Duodenal mucosa (tissue), 2 donors: ENCODE results near the gene CFAP46.

Experiments used
- H3K27ac ChIP-seq: one replicate; pipeline ENCODE4 v1.7.0; 2013; ENCODE audit warnings: low read depth, low read length
- H3K27me3 ChIP-seq, 2 donors: one replicate each; pipeline ENCODE4 v1.7.0; 2013; ENCODE audit warnings: low read length in 2 of 2, control low read depth in 1 of 2; ENCODE audit not compliant: insufficient read depth in 2 of 2, control insufficient read depth in 1 of 2
- H3K36me3 ChIP-seq, 2 donors: one replicate each; pipeline ENCODE4 v1.7.0; 2013; ENCODE audit warnings: low read length in 2 of 2, control low read depth in 1 of 2; ENCODE audit not compliant: insufficient read depth in 2 of 2, control insufficient read depth in 1 of 2
- H3K4me1 ChIP-seq, 2 donors: one replicate each; pipeline ENCODE4 v1.7.0; 2013; ENCODE audit warnings: low read length in 2 of 2, control low read depth in 1 of 2; ENCODE audit not compliant: insufficient read depth in 2 of 2, control insufficient read depth in 1 of 2
- H3K4me3 ChIP-seq, 2 donors: one replicate each; pipeline ENCODE4 v1.7.0; 2013; ENCODE audit warnings: low read length in 2 of 2, low read depth in 1 of 2
- H3K9ac ChIP-seq, 2 donors: one replicate each; pipeline ENCODE4 v1.7.0; 2013; ENCODE audit warnings: low read length in 2 of 2, low read depth in 1 of 2
- H3K9me3 ChIP-seq, 2 donors: one replicate each; pipeline ENCODE4 v1.7.0; 2013; ENCODE audit warnings: low read length in 2 of 2, control low read depth in 1 of 2; ENCODE audit not compliant: control insufficient read depth in 1 of 2

CFAP46 gene

GRCh38 chr10:132944510-132944909 is 2.1 kb upstream of the CFAP46 start:
- Histone ChIP-seq H3K36me3 (no peaks in the 10 kb centered on the region), H3K27me3 (peaks cover 13 to 26% of the 10 kb centered on the region in 2 donors), H3K9me3 (no peaks in the 10 kb centered on the region)

GRCh38 chr10:132943791-132944404 is 1.5 kb upstream of the CFAP46 start:
- Histone ChIP-seq H3K27ac (no peak overlapping the region), H3K9me3 (no peaks in the 10 kb centered on the region), H3K4me1 (no peaks in the 10 kb centered on the region), H3K4me3 (no peak overlapping the region), H3K27me3 (peaks cover 18 to 26% of the 10 kb centered on the region in 2 donors), H3K9ac (no peak overlapping the region), H3K36me3 (no peaks in the 10 kb centered on the region)

More at GRCh38 chr10:132944510-132944909, 2.1 kb upstream of the CFAP46 start:
- Histone ChIP-seq H3K4me1 (no peaks in the 10 kb centered on the region), H3K9ac (no peak overlapping the region), H3K27ac (no peak overlapping the region), H3K4me3 (no peak overlapping the region)

- Histone ChIP-seq H3K4me3 (peak overlapping the region in 1 of 2 donors; percentile 52), H3K9me3 (no peaks in the 10 kb centered on the region), H3K36me3 (no peaks in the 10 kb centered on the region), H3K27me3 (peaks cover 18 to 26% of the 10 kb centered on the region in 2 donors), H3K9ac (no peak overlapping the region), H3K4me1 (no peaks in the 10 kb centered on the region), H3K27ac (no peak overlapping the region)
Measured at GRCh38 chr10:132943058-132943790, 854 bp upstream of the CFAP46 start.

GRCh38 chr10:132941640-132942051 is 724 bp downstream of the CFAP46 start:
- peaks cover 18 to 26% of the 10 kb centered on the region in 2 donors for H3K27me3 ChIP-seq
- H3K9ac ChIP-seq, result no peak overlapping the region

GRCh38 chr10:132940791-132941465 is 1.4 kb downstream of the CFAP46 start:
- no peaks in the 10 kb centered on the region for H3K4me1 ChIP-seq
- no peak overlapping the region for H3K27ac ChIP-seq
- peaks cover 18 to 26% of the 10 kb centered on the region in 2 donors for H3K27me3 ChIP-seq
- H3K9ac ChIP-seq, result no peak overlapping the region
- H3K4me3 ChIP-seq, result no peak overlapping the region
- H3K9me3 ChIP-seq, result no peaks in the 10 kb centered on the region
- no peaks in the 10 kb centered on the region for H3K36me3 ChIP-seq

More at GRCh38 chr10:132941640-132942051, 724 bp downstream of the CFAP46 start:
- no peaks in the 10 kb centered on the region for H3K4me1 ChIP-seq
- no peaks in the 10 kb centered on the region for H3K9me3 ChIP-seq
- no peaks in the 10 kb centered on the region for H3K36me3 ChIP-seq
- no peak overlapping the region for H3K4me3 ChIP-seq
- no peak overlapping the region for H3K27ac ChIP-seq

- Histone ChIP-seq H3K27ac (no peak overlapping the region), H3K4me3 (no peak overlapping the region), H3K27me3 (peaks cover 18 to 26% of the 10 kb centered on the region in 2 donors), H3K4me1 (no peaks in the 10 kb centered on the region), H3K9me3 (no peaks in the 10 kb centered on the region), H3K36me3 (no peaks in the 10 kb centered on the region), H3K9ac (no peak overlapping the region)
Measured at GRCh38 chr10:132939957-132940790, 2.2 kb downstream of the CFAP46 start.

GRCh38 chr10:132939378-132939955 is 2.9 kb downstream of the CFAP46 start:
- Histone ChIP-seq H3K4me1 (no peaks in the 10 kb centered on the region), H3K27me3 (peaks cover 18 to 26% of the 10 kb centered on the region in 2 donors), H3K4me3 (no peak overlapping the region), H3K9me3 (no peaks in the 10 kb centered on the region), H3K36me3 (no peaks in the 10 kb centered on the region), H3K9ac (no peak overlapping the region), H3K27ac (no peak overlapping the region)

DNA sequence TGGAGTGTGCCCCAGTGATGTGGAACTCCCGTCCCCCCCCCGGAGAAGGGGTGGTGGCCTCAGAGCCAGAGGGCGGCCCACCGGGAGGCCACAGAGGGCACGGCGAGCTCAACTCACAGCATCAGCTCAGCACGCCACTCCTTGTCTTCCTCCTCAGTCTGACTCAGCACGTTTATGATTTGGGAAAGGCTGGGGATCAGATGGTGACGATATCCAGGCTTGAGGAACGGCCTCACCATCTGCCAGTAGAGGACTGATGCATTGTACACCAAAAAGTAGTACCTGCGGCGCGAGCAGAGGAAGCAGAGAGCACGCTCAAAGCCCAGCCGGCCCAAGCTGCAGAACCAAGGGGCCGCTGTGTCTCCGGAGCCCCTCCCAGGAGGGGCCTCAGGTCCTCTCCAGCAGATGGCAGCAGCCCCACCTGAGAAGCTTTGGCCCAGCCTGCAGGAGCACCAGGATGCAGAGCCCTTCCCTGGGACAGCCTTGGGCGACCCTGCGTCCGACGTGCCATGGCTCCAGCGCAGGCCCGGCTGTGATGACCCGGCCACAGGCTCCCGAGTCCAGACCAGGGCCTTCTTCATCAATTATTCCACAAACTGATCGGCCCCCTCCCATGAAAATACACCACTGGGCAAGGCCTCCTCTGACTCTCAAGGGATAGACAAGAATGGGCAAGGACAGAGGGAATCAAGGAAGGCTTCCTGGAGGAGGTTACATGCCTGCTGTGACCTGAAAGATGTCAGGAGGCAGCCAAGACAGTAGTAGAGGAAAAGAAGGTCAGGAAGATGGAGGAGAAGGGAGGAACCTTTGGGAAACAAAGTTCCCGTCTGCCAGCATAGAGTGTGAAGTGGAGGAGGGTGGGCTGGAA is 3.7 kb downstream of the CFAP46 start:
- no peaks in the 10 kb centered on the region for H3K9me3 ChIP-seq
- H3K4me3 ChIP-seq, result no peak overlapping the region
- no peak overlapping the region for H3K27ac ChIP-seq
- peaks cover 18 to 21% of the 10 kb centered on the region in 2 donors for H3K27me3 ChIP-seq
- H3K36me3 ChIP-seq, result no peaks in the 10 kb centered on the region
- no peak overlapping the region for H3K9ac ChIP-seq
- no peaks in the 10 kb centered on the region for H3K4me1 ChIP-seq

DNA sequence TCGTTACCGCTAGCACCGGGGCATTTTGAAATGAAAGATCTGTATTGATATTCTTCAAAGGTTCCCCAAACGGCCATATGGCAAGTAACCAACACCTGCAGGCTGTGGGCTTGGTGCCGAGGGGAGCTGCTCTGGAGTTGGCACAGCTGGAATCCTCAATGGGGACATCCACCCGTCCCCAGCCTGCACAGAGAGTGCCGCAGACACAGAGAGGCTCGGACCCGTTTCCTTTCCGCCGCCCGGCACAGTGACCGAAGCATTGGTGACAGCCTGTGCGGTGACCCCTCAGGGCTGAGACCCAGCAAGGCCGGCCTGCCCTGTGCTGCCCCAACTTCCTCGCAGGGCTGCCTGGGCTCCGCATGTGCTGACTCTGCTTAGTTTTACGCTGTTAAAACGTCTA is 4.5 kb downstream of the CFAP46 start:
- no peak overlapping the region for H3K27ac ChIP-seq
- no peaks in the 10 kb centered on the region for H3K4me1 ChIP-seq
- H3K27me3 ChIP-seq, result peaks cover 15 to 19% of the 10 kb centered on the region in 2 donors

More for the DNA sequence above, 4.5 kb downstream of the CFAP46 start:
- H3K4me3 ChIP-seq, result no peak overlapping the region
- no peak overlapping the region for H3K9ac ChIP-seq
- H3K9me3 ChIP-seq, result no peaks in the 10 kb centered on the region
- H3K36me3 ChIP-seq, result no peaks in the 10 kb centered on the region
